HG03066 (cell line): Measurements from ENCODE around the gene CCNK.

Source experiments
- ATAC-seq: cut with Tn5 transposase; IDR thresholded peaks from one replicate; pipeline ENCODE4 v1.9.1; 2021; ENCODE audit warnings: low read depth; ENCODE audit not compliant: unreplicated experiment

Gene CCNK

GRCh38 chr14:99549684-99550083 lies 68.5 kb downstream of the CCNK start:
- no peak for ATAC-seq

GRCh38 chr14:99550387-99550992 lies 69.3 kb downstream of the CCNK start:
- ATAC-seq, result no peak

DNA sequence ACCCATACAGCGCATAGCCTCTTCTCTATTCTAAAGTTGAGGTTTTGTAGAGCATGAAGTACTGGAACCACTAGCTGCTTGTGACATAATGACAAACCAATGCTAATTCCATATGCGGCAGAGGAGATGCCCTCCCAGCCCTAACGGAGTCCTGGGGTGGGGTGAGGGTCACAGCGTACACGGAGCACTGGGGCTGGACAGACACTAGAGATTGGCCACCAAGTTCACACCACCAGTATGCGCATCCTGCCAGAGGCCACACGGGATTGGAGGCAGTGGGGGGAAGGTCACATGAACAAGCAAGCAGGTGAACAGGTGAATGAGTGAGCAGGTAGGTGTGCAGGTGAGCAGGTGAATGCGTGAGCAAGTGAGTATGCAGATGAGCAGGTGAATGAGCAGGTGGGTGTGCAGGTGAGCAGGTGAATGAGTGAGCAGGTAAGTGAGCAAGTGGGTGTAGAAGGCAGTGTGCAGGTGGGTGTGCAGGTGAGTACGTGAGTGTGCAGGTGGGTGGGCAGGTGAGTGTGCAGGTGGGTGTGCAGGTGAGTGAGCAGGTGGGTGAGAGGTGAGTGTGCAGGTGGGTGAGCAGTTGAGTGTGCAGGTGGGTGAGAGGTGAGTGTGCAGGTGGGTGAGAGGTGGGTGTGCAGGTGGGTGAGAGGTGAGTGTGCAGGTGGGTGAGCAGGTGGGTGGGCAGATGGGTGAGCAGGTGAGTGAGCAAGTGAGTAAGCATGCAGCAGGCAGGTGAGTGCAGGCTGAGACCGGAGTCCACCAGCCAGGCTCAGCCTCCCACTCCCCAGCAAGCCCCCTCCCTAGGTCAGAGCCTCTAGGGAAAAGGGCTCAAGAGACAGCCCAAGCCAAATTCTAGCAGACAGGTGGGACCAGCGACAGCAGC lies 70.1 kb downstream of the CCNK start:
- ATAC-seq, result no peak

GRCh38 chr14:99552021-99552553 lies 70.9 kb downstream of the CCNK start:
- ATAC-seq, result no peak

GRCh38 chr14:99552572-99553216 lies 71.5 kb downstream of the CCNK start:
- no peak for ATAC-seq

DNA sequence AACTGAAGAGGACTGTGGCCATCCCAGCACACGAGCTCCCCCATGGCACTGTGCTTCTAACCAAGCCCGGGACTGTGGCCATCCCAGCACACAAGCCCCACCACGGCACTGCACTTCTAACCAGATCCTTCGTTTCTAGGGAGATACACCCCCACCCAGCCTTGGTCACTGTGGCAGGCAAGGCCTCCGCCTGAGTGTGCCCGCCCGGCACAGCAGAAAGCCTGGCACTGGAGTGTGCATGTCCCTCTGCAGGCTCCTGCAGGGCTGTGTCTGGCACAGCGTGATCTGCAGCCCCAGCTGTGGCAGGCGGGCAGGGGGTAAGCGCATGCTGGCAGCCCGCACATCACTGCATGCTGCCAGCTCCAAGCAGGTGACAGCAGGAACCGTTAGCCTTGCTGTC lies 73.0 kb downstream of the CCNK start:
- ATAC-seq, result no peak

- ATAC-seq, result no peak
Measured at GRCh38 chr14:99554757-99555531, 73.7 kb downstream of the CCNK start.

GRCh38 chr14:99556134-99556791 lies 75.1 kb downstream of the CCNK start:
- no peak for ATAC-seq

GRCh38 chr14:99559286-99559990 lies 78.2 kb downstream of the CCNK start:
- ATAC-seq, result no peak

DNA sequence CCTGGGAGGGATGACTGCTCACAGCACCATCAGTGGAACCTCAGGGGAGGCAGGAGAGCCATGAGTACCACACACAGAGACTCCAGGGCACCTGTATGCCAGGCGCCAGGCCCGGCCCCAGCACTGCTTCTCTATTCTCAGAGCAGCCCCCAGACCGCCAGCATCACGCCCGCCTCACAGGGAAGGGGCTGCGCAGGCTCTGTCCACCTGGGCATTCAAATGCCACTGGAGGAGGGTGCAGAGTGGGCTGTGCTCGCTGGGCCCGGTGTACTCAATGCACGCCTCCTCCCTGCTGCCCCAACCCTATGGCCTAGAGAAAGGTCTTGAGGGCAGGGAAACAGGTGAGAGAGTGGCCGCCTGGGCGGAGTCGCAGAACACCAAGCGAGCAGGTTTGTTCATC lies 79.2 kb downstream of the CCNK start:
- no peak for ATAC-seq

GRCh38 chr14:99560922-99561683 lies 79.9 kb downstream of the CCNK start:
- ATAC-seq, result no peak

DNA sequence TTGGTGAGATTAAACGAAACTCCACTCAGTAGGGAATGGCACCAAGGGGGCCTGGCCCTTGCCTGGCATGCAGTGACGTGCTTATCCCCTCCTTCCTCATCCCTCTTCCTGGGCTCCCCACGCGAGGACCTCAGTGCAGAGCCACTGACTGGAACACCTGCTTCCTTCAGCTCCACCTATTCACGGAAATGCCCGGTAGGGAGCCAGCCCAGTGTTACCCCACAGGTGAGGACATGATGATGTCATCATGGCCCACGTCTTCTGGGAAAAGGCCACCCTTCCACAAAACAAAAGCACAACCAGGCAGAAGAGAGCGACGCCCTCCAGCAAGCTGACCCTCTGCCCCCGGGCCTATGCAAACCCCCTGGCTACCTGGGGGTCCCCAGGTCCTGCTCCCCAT lies 80.7 kb downstream of the CCNK start:
- ATAC-seq, result no peak
